Measurements from ENCODE around the gene SF3B5. TPM values are rescaled to one million over a fixed set of nuclear protein-coding genes. Genes with fewer than 3 reads are reported as not detected.

The SF3B5 gene
- total and polyA plus RNA-seq, 9 of the 15 experiments (the other 6 are each of a cell fraction or from before 2014, with no cell fraction given): 238 to 1,211 (median 407) TPM

DNA sequence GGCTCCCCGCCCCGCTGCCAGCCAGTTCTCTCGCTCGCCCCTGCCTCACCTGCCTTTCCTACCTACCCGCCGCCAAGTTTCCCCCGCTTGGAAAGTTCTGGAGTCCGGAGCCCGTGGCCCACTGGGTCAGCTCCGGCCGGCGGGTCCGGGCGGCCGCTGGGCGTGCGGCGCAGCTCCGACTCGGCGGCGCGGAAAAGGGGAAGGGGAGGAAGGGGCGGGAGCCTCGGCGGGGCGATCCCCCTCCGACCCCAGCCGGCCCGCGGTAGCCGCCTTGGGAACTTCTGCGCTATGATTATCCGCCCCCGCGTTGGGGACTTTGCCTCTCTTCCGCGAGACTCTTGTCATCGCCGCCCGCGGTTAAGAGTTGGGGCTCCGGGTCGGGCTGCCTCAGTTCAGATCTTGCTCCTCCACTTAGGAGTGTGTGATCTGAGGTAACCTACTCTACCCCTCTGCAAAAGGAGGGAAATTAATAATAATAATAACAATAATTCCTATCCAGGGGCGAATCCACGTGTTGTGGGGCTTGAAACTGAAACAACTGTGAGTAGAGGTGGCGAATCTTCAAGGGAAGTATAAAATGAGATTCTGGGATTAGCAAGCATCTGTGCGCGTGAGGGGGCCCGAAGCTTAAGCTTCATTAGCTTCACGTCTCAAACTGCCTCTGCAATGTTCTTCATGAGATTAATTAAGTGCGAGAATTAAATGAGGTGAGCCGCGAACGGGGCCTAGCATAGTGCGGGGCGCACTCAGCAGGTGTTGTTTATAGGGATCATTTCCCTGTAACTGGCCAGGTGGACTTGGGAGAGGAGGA lies 30.8 kb downstream of the SF3B5 start (continued):
- TF ChIP-seq, protein P1, sequence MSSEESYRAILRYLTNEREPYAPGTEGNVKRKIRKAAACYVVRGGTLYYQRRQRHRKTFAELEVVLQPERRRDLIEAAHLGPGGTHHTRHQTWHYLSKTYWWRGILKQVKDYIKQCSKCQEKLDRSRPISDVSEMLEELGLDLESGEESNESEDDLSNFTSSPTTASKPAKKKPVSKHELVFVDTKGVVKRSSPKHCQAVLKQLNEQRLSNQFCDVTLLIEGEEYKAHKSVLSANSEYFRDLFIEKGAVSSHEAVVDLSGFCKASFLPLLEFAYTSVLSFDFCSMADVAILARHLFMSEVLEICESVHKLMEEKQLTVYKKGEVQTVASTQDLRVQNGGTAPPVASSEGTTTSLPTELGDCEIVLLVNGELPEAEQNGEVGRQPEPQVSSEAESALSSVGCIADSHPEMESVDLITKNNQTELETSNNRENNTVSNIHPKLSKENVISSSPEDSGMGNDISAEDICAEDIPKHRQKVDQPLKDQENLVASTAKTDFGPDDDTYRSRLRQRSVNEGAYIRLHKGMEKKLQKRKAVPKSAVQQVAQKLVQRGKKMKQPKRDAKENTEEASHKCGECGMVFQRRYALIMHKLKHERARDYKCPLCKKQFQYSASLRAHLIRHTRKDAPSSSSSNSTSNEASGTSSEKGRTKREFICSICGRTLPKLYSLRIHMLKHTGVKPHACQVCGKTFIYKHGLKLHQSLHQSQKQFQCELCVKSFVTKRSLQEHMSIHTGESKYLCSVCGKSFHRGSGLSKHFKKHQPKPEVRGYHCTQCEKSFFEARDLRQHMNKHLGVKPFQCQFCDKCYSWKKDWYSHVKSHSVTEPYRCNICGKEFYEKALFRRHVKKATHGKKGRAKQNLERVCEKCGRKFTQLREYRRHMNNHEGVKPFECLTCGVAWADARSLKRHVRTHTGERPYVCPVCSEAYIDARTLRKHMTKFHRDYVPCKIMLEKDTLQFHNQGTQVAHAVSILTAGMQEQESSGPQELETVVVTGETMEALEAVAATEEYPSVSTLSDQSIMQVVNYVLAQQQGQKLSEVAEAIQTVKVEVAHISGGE (CRISPR knock-in tag; IDR thresholded peaks at IDR 0.05): 0 out of 6 replicates have a peak, but pooled peaks of 1 of the 3 experiments have one; percentile 23
- TF ChIP-seq HEY1 (CRISPR knock-in tag; IDR thresholded peaks at IDR 0.05; ENCODE audit: borderline replicate concordance): no peak
- TF ChIP-seq SRSF1 (IDR thresholded peaks at IDR 0.05; ENCODE audit: low read depth, low read length): no peak
- TF ChIP-seq MYNN (IDR thresholded peaks at IDR 0.05): no peak
- no peak for TF ChIP-seq MYNN (CRISPR knock-in tag; IDR thresholded peaks at IDR 0.05)
- TF ChIP-seq, protein P2, sequence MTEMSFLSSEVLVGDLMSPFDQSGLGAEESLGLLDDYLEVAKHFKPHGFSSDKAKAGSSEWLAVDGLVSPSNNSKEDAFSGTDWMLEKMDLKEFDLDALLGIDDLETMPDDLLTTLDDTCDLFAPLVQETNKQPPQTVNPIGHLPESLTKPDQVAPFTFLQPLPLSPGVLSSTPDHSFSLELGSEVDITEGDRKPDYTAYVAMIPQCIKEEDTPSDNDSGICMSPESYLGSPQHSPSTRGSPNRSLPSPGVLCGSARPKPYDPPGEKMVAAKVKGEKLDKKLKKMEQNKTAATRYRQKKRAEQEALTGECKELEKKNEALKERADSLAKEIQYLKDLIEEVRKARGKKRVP (CRISPR knock-in tag; IDR thresholded peaks at IDR 0.05): no peak
- TF ChIP-seq CREBBP (IDR thresholded peaks at IDR 0.05; ENCODE audit: low read depth, low read length): no peak
- TF ChIP-seq ZNF511 (CRISPR knock-in tag; IDR thresholded peaks at IDR 0.05): no peak
- no peak for TF ChIP-seq ZSCAN32 (CRISPR knock-in tag; IDR thresholded peaks at IDR 0.05)
- TF ChIP-seq CBFB (CRISPR knock-in tag; IDR thresholded peaks at IDR 0.05): 0 out of 2 replicates have a peak, but pooled peaks have one; percentile 34
- TF ChIP-seq MLX (CRISPR knock-in tag; conservative IDR thresholded peaks at IDR 0.05): no peak
- TF ChIP-seq, protein P3, sequence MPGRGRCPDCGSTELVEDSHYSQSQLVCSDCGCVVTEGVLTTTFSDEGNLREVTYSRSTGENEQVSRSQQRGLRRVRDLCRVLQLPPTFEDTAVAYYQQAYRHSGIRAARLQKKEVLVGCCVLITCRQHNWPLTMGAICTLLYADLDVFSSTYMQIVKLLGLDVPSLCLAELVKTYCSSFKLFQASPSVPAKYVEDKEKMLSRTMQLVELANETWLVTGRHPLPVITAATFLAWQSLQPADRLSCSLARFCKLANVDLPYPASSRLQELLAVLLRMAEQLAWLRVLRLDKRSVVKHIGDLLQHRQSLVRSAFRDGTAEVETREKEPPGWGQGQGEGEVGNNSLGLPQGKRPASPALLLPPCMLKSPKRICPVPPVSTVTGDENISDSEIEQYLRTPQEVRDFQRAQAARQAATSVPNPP (IDR thresholded peaks at IDR 0.05; ENCODE audit: borderline replicate concordance, insufficient read depth, insufficient read length): no peak
- no peak for TF ChIP-seq ZNF274 (IDR thresholded peaks at IDR 0.05; ENCODE audit: borderline replicate concordance, low read depth, low read length)
- TF ChIP-seq, protein P4, sequence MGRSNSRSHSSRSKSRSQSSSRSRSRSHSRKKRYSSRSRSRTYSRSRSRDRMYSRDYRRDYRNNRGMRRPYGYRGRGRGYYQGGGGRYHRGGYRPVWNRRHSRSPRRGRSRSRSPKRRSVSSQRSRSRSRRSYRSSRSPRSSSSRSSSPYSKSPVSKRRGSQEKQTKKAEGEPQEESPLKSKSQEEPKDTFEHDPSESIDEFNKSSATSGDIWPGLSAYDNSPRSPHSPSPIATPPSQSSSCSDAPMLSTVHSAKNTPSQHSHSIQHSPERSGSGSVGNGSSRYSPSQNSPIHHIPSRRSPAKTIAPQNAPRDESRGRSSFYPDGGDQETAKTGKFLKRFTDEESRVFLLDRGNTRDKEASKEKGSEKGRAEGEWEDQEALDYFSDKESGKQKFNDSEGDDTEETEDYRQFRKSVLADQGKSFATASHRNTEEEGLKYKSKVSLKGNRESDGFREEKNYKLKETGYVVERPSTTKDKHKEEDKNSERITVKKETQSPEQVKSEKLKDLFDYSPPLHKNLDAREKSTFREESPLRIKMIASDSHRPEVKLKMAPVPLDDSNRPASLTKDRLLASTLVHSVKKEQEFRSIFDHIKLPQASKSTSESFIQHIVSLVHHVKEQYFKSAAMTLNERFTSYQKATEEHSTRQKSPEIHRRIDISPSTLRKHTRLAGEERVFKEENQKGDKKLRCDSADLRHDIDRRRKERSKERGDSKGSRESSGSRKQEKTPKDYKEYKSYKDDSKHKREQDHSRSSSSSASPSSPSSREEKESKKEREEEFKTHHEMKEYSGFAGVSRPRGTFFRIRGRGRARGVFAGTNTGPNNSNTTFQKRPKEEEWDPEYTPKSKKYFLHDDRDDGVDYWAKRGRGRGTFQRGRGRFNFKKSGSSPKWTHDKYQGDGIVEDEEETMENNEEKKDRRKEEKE (IDR thresholded peaks at IDR 0.05; ENCODE audit: borderline replicate concordance in 1 of 2, control insufficient read depth in 1 of 2, low read depth in 2 of 2, low read length in 1 of 2): no peak
